ENCODE measurements around the gene ASB10.

GRCh38 chr7:151135866-151136843, 50.9 kb downstream of the ASB10 start:
- no peak for TF ChIP-seq CTCF (conservative IDR thresholded peaks at IDR 0.05 in 1 of 2, IDR thresholded peaks at IDR 0.05 in 1 of 2; ENCODE audit: low read depth in 1 of 2, low read length in 2 of 2)
- no peak for TF ChIP-seq EZH2 (IDR thresholded peaks at IDR 0.05; ENCODE audit: low read length, missing control alignments)

All from fibroblast of lung (primary cell).